GM21717 (cell line): Measurements from ENCODE around the gene NKD2.
"Not testable (repeated sequence)": the region's sequence is repeated elsewhere in the genome, so short reads cannot be mapped to it uniquely, and the experiment has no call there.

Experiments
- ATAC-seq: cut with Tn5 transposase; IDR thresholded peaks from one replicate; pipeline ENCODE4 v1.9.1; 2021; ENCODE audit warnings: mild to moderate bottlenecking, moderate library complexity; ENCODE audit not compliant: unreplicated experiment

The NKD2 gene

DNA sequence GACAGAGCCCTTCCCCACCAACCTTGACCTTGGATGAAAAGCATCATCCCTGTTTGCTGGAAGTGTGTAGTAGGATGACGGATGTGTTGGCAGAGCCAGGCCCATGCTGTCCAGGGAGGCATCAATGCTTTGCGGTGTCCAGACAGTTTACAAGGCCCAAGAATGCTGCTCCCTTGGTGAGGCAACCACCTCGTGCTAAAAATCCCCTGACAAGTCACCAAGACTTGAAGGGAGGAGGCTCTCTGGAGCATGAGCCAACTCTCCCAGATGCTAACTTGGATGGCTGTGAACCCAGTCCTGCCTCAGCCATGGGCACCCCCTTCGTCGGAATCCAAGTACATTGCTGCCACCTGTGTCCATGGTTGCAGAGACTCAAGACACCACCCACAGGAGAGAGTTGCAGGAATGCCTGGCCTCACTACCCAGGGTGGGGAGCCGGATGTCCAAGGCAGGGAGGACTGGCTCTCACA is 9.5 kb upstream of the NKD2 start:
- no peak for ATAC-seq

DNA sequence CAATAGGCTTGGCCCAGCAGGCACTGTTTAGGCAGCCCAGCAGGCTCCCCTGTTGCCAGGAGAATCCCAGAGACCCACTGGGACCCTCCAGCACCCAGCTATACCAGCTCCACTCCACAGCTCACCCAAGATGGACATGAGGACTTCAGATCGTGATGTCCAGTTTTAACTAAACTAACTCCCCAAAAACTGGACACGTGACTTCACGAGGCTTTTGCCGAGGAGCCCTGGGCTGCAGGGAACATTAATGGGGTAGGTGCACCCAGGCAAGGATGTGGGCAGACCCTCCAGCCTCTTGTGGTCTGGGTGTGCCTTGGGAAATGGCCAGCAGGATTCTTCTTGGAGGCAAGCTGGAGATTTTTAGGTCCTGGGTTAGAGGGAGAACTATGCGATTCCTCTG is 8.9 kb upstream of the NKD2 start:
- ATAC-seq = no peak

DNA sequence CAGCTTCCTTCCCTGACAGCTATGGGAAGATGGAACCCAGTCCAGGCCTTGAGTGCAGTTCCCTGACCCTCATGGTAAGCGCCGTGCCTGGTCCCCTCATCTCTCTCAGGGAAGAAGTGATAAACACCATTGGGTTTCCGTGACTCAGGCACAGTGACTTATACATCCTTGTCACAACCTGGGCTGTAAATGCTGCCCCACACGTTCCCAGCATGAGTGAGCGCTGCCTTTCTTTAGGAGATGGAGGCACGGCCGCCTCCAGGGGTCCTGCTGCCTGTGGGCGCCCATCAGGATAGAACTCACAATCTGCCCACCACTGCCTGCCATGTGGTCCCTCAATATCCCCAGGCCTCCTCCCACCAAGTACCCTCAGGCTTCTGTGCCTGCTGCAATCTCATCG is 8.3 kb upstream of the NKD2 start:
- no peak for ATAC-seq

GRCh38 chr5:1000831-1001230 is 7.8 kb upstream of the NKD2 start:
- not testable (repeated sequence) for ATAC-seq

DNA sequence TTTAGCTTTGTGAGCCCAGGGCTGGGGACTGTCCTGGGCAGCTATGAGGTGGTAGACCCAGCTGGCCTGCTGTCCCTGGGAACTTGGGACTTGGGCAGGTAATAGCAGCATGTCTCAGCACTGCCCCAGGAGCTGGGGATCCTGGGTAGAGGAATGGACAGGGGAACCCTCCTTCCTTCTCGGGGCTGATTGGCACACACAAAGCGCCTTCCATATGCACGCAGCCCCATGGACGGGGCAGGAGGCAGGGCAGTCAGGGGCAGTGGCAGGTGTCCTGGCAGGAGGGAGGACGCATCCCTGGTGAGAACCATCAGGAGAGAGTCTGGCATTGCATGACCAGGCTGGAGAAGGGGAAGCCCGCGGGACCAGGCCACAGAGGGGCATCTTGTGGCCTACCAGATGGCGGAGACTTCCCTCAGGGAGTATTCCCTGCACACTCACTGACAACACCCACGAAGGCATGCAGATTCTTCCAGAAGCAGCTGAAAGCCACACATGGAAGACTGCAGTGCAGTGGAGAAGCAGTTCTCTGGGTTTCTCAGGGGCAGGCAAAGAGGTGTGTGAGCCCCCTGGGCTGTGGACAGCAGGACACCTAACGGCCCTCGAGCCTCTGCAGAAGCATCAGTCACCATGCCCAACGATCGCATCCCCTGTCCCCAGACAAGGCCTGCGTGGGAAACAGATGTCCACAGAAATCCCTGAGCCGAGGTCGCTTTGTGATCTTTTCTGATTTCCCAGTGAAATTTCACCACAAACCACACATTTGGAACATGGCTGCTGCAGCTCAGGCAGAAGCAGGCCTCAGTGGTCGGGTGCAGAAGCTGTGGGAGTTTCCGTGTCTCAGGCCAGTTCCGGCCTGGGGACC is 7.0 kb upstream of the NKD2 start:
- ATAC-seq = no peak

- ATAC-seq = no peak
Measured at GRCh38 chr5:1002271-1002546, 6.4 kb upstream of the NKD2 start.

DNA sequence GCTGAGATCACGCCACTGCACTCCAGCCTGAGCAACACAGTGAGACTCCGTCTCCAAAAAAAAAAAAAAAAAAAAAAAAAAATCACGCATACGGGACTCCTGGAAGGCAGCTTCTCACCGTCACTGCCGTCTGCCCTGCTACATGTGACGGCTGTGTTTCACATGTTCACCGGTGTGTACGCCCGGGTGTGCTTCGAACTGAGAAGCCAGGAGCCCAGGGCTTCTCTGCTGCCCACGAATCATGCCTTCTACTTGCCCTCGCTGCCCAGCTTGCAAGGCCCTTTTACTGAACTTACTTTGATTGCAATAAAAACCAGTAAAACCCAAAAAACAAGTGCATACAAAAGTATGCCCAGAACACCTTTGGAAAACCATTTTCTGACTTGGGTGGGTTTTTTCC is 5.8 kb upstream of the NKD2 start:
- no peak for ATAC-seq

DNA sequence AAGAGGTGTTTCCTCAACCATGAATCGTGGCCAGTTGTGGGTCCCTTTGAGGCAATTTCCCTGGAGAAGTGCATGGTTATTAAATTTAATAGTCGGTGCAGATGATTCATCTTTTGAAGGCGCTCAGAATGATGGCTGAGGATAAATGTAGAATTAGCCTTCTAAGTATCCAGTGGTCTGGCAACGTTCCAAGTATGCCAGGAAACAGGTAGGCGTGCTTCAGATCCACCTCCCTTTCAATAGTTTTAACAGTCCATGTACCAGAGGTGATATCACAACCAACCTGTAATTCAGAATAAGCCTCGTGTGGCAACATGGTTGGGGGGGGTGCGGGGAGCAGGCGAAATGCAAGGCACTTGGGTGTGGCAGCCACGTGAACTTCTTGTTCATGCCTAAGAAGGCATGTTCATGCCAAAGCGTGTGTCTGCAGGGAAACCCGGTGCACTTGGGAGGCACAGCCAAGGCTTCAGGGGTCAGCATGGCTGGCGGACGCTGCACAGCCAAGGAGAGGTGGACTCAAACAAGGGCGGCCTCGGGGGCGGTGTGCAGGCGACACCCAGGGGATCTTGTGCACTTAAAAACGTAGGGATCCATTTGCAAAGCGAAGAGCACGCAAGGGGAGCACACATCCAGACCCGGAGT is 5.2 kb upstream of the NKD2 start:
- ATAC-seq = no peak

GRCh38 chr5:1004461-1005248 is 3.9 kb upstream of the NKD2 start:
- no peak for ATAC-seq

DNA sequence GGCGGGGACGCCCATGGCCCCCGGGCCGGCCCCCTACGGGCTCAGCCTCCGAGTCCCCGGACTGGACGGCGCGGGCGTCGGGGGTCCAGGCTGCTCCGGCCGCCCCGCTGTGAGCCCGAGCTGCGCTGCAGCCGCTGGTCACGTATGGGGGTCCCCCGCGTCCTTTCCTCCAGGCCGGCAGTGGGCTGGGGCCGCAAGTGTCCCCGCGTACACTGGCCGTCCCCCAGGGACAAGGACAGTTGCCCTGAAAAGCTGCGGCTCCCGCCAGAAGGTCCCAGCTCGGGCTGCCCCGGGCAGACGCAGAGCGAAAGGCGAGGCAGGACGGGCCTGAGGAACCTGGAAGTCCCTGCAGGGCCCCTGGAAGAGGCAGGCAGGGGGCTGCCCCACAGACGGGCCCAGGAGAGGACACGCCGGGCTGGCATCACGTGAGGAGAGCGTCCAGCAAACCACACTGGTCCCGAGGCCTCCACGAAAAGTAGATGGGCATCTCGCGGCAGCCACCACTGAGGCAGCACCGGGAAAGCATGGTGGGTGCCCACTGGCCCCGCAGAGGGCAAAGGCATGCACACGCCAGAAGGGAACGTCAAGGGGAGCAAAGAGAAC is 3.3 kb upstream of the NKD2 start:
- no peak for ATAC-seq

DNA sequence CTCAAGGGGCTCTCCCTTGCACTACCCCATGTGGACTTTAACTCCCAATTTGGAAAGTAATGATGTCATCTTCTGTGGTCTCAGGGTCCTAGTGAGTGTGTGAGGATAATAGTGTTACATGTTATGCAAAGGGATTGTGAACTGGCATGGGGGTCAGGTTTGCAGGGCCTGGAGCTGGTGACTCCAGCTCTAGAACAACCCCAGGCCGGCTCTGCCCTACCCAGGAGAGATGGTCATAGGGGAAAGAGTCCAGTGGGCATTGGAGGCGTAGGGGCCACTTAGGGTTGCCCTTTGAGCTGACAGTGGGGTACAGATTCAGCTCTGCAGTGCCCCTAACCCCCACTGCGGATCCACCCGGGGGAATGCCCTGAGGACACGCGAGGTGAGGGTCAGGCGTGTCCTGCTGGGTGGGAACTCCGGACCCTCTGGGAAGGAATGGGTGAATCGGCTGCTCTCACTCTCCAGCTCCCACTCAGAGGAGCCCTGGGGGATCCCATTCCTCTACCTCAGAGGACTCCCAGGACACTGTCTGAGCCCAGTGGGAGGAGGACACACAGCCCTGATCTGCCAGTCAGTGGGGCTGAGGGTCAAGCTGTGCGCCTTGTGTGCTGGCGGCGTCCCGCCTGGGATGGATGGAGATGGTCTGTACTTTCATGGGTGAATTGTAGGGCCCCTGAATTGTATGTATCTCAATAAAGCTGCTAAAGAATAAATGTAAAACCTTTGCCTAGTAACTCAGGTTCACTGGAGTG is 2.5 kb upstream of the NKD2 start:
- no peak for ATAC-seq

DNA sequence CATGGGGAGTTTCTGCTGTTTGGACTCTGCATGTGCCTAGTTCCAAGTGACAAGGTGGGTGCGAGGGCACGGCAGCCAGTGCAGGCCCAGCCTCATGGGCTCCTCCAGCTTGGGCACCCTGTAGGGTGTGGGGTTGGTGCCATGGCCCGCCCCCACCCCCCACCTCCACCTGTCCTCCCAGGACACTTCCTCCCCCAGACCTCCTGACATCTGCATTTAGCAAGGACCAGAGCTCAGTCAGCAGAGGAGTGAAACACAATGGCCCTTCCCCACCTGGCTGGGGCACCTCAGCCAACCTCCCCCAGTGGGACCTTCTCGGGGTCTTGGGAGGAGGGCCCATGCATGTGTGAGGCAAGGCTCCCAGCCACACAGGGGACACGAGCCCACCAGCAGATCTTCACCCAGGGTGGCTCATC is 1.9 kb upstream of the NKD2 start:
- ATAC-seq = no peak

GRCh38 chr5:1007221-1007680 is 1.4 kb upstream of the NKD2 start:
- no peak for ATAC-seq

GRCh38 chr5:1007681-1008450 is 736 bp upstream of the NKD2 start:
- no peak for ATAC-seq

DNA sequence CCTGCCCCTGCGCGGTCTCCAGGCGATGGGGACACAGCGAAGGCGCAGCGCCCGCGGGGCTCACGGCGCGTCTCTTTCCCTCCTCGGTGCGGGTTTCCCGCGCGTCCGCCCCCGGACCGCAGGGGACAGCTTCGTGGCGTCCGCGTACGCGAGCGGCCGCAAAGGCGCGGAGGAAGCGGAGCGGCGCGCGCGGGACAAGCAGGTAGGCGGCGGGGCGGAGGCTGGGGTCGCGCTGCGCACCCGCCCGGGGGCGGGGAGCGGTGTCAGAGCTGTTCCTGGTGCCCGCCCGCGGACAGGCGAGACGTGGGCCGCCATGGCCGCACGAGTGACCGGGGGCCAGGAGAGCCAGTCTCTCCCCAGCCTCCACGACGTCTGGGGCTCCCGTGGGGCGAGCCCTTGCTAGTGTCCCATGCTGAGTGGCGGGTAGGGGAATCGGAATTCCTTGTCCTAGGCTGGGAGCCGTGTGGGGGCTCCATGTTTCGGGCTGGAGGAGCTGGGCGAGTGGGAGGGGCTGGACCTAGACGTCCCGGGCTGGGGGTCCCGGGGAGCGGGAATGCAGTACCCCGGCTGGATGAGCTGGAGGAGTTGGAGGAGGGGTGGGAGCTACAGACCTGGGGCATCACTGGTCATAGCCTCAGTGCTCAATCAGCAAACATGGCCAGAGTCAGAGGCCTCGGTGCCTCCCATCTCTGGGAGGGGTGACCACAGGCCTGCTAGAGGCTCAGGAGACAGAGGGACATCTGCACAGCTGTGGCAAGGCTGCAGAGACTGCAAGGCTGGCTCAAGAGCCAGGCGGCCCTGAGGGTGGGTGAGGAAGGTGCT is 968 bp downstream of the NKD2 start:
- ATAC-seq = no peak

GRCh38 chr5:1010181-1010510 is 1.5 kb downstream of the NKD2 start:
- no peak for ATAC-seq

DNA sequence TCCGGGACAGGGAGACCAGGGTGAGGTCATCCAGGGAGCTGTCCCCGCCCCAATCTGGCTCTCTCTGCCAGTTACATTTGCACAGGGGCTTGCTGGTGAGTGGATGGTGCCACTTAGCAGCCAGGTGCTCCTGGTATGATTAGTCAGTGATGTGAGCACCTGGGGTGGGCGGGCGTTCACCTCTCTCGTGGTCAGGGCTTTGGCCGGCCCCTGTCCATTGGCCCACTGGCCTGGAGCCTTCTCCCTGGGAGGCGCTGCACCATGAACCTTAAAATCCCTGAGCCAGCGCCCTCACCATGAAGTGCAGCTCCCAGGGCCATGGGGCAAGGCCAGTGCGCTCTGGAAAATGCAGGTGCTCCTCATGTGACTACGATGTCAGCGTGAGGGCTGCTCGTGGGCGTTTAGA is 2.0 kb downstream of the NKD2 start:
- no peak for ATAC-seq

DNA sequence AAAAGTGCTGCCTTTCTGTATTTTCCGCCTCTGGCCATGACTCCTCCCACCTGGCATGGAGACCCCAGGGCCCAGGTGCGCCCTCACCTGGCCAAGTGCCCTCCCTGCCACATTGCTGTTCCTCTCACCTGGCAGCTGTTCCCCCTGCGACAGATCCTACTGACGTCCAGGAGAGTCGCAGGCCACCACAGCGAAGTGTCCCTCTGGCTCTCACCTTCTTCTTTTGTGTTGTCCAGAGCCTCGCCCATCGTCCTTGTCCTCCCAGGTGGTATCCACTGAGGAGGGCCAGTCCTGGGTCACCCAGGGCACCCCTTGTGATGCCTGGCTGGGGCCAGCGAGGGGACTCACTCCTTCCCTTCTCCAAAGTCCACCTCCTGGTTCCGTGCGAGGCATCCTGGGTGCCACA is 2.6 kb downstream of the NKD2 start:
- ATAC-seq = no peak

- no peak for ATAC-seq
Measured at GRCh38 chr5:1011741-1012312, 3.2 kb downstream of the NKD2 start.
